Measurements from ENCODE around the gene SPATS2L.

SPATS2L gene

GRCh38 chr2:200472853-200473464 lies 166.5 kb downstream of the SPATS2L start:
- Histone ChIP-seq H3F3A (ENCODE audit: insufficient read depth) (no peaks in the 10 kb centered on the region), H3K9me3 (ENCODE audit: insufficient read depth, low read length) (no peaks in the 10 kb centered on the region), H3K79me2 (ENCODE audit: insufficient read depth, low read length) (no peaks in the 10 kb centered on the region), H4K20me1 (ENCODE audit: low read depth, low read length) (no peaks in the 10 kb centered on the region), H3K27me3 (ENCODE audit: low read length) (no peaks in the 10 kb centered on the region), H3K36me3 (ENCODE audit: low read length) (no peaks in the 10 kb centered on the region), H3K27ac (ENCODE audit: low read depth, low read length) (no peak overlapping the region), H3K9me2 (replicated peaks; ENCODE audit: insufficient read depth, low read length) (no peaks in the 10 kb centered on the region), H3K4me2 (ENCODE audit: low read depth, low read length, poor library complexity, severe bottlenecking) (no peak overlapping the region), H3K4me3 (ENCODE audit: insufficient read depth, low read length, poor library complexity, severe bottlenecking) (no peak overlapping the region), H3K9ac (ENCODE audit: low read length) (no peak overlapping the region), H2AFZ (ENCODE audit: low read depth, low read length, severe bottlenecking) (no peak overlapping the region)
- no peak for TF ChIP-seq CTCF (IDR thresholded peaks at IDR 0.05; ENCODE audit: insufficient read depth, low read length, poor library complexity, severe bottlenecking)
- no peak for TF ChIP-seq EZH2phosphoT487 (conservative IDR thresholded peaks at IDR 0.05; ENCODE audit: low read length)

GRCh38 chr2:200475795-200476194 lies 169.3 kb downstream of the SPATS2L start:
- H3F3A ChIP-seq (ENCODE audit: insufficient read depth) = no peaks in the 10 kb centered on the region
- H3K4me3 ChIP-seq (ENCODE audit: insufficient read depth, low read length, poor library complexity, severe bottlenecking) = no peak overlapping the region
- H2AFZ ChIP-seq (ENCODE audit: low read depth, low read length, severe bottlenecking) = no peak overlapping the region
- H3K27ac ChIP-seq (ENCODE audit: low read depth, low read length) = no peak overlapping the region
- H3K79me2 ChIP-seq (ENCODE audit: insufficient read depth, low read length) = no peaks in the 10 kb centered on the region
- H3K9me3 ChIP-seq (ENCODE audit: insufficient read depth, low read length) = no peaks in the 10 kb centered on the region
- no peaks in the 10 kb centered on the region for H3K36me3 ChIP-seq (ENCODE audit: low read length)
- no peaks in the 10 kb centered on the region for H3K9me2 ChIP-seq (replicated peaks; ENCODE audit: insufficient read depth, low read length)
- H3K4me2 ChIP-seq (ENCODE audit: low read depth, low read length, poor library complexity, severe bottlenecking) = no peak overlapping the region
- no peaks in the 10 kb centered on the region for H4K20me1 ChIP-seq (ENCODE audit: low read depth, low read length)
- no peaks in the 10 kb centered on the region for H3K27me3 ChIP-seq (ENCODE audit: low read length)
- no peak overlapping the region for H3K9ac ChIP-seq (ENCODE audit: low read length)
- TF ChIP-seq EZH2phosphoT487 (conservative IDR thresholded peaks at IDR 0.05; ENCODE audit: low read length) (no peak), CTCF (IDR thresholded peaks at IDR 0.05; ENCODE audit: insufficient read depth, low read length, poor library complexity, severe bottlenecking) (no peak)

- no peak for TF ChIP-seq EZH2phosphoT487 (conservative IDR thresholded peaks at IDR 0.05; ENCODE audit: low read length)
- no peak for TF ChIP-seq CTCF (IDR thresholded peaks at IDR 0.05; ENCODE audit: insufficient read depth, low read length, poor library complexity, severe bottlenecking)
- no peak overlapping the region for H3K4me3 ChIP-seq (ENCODE audit: insufficient read depth, low read length, poor library complexity, severe bottlenecking)
- H3K9me3 ChIP-seq (ENCODE audit: insufficient read depth, low read length) = no peaks in the 10 kb centered on the region
- no peak overlapping the region for H3K27ac ChIP-seq (ENCODE audit: low read depth, low read length)
- H3K4me2 ChIP-seq (ENCODE audit: low read depth, low read length, poor library complexity, severe bottlenecking) = no peak overlapping the region
- no peaks in the 10 kb centered on the region for H3K36me3 ChIP-seq (ENCODE audit: low read length)
- no peaks in the 10 kb centered on the region for H3K79me2 ChIP-seq (ENCODE audit: insufficient read depth, low read length)
- no peak overlapping the region for H2AFZ ChIP-seq (ENCODE audit: low read depth, low read length, severe bottlenecking)
- no peaks in the 10 kb centered on the region for H4K20me1 ChIP-seq (ENCODE audit: low read depth, low read length)
- H3F3A ChIP-seq (ENCODE audit: insufficient read depth) = no peaks in the 10 kb centered on the region
- no peak overlapping the region for H3K9ac ChIP-seq (ENCODE audit: low read length)
- H3K27me3 ChIP-seq (ENCODE audit: low read length) = no peaks in the 10 kb centered on the region
- no peaks in the 10 kb centered on the region for H3K9me2 ChIP-seq (replicated peaks; ENCODE audit: insufficient read depth, low read length)
Measured at GRCh38 chr2:200476836-200477235, 170.3 kb downstream of the SPATS2L start.
